Activated CD8-positive, alpha-beta memory T cell treated with anti-CD3 and anti-CD28 coated beads for 36 hours (primary cell): ENCODE data around the gene PLXNA4. TPM values are rescaled to one million over a fixed set of nuclear protein-coding genes. Genes with fewer than 3 reads are reported as not detected.

ENCODE experiments used
- CTCF ChIA-PET: fragments of 350-600 bp; sonication (Branson Sonifier 250); formaldehyde crosslinking; loops from one replicate; lab custom pipeline; 2021; ENCODE audit warnings: antibody characterized with exemption; lab: Charles Lee
- POLR2A ChIA-PET: fragments of 350-600 bp; sonication (Branson Sonifier 250); formaldehyde crosslinking; loops from one replicate; lab custom pipeline; 2021; ENCODE audit warnings: antibody characterized with exemption; lab: Charles Lee
- total RNA-seq, 2 experiments: library from RNA; stranded (reverse); gene quantifications; one replicate each; pipeline ENCODE4 v1.2.3, GENCODE V29; 2021

The PLXNA4 gene
- total RNA-seq, 2 experiments from 2014 or later: 0.04 to 0.19 TPM

DNA sequence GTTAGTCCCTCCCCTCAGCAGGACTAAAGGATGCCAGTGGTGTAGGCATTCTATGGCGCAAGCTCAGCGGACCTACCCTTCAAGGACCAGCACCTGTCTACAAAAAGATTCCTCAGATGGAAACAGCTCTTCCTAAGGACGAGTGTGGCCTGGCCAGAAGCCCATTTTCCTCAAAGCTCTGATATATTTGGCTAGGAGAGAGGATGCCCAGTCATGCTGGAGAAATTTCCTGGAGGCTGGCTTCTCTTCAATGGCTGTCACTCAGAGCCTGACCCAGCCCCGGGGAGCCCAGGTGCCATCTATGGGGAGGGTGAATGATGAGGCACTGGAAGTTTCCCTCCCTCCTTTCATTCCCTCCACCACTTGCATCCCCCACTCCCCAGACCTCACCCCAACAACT lies 111.5 kb downstream of the PLXNA4 start:
- ChIA-PET POLR2A (no interaction called here), CTCF (no interaction called here)

DNA sequence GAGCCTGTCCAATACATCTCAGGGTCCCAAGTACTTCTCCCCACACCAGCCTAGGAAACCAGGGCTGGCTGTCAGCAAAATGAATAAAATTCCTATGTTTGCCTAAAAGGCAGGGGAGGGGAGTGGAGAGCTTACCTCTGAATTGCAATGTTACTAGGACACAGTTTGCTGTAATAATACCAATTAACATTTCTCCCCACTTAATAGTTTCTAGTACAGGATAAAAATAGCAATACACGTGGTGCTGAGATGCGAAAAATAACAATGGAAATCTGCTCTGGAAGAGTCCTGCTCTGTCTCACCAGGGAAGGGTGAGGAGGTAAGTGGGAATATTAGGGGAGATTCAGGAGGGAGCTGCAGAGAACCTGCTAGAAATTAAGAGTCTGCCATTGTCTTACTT lies 112.3 kb downstream of the PLXNA4 start:
- ChIA-PET POLR2A (no interaction called here), CTCF (no interaction called here)

DNA sequence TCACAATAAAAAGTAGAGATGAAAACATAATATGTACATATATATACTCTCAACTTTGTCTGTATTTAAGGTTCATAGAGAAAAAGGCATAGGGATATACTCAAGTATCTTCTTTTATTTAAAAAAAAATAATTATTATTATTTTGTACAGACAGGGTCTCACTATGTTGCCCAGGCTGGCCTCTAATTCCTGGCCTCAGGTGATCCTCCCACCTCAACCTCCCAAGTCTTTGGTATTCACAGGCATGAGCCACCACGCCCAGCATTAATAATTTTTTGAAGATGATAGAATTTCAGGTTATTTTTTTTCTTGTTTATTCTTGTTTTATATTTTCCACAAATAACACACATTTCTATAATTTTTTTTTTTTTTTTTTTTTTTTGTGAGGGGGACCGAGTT lies 113.8 kb downstream of the PLXNA4 start:
- CTCF ChIA-PET: no interaction called here
- POLR2A ChIA-PET: no interaction called here

DNA sequence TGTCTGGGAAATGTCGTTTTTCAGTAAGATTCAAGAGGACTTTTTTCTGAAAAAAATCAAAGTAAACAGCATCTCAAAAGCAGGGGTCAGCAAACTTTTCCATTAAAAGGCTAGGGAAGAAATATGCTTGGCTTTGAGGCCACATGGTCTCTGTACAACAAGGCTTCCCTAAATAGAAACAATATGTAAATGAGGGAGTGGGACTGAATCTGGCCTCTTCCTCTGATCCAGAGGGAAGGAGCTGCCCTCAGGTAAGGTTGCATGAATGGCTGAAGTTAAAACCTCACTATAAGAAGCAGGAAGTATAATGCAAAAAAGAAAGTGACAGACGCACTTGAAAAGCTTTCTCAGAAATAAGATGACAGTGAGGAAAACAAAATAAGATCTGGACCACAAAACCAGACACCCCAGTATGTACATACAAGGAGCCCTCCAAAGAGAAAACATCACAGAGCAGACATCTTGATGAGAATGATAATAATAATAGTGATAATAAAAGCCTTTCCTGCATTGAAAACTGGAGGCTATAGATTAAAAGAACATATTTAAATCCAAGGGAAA lies 115.2 kb downstream of the PLXNA4 start:
- POLR2A ChIA-PET: no interaction called here
- CTCF ChIA-PET: interaction anchor here (0.9 kb wide), 1 partner anchor 67 kb away, joined by 3 read pairs; no protein-coding TSS in a partner anchor

DNA sequence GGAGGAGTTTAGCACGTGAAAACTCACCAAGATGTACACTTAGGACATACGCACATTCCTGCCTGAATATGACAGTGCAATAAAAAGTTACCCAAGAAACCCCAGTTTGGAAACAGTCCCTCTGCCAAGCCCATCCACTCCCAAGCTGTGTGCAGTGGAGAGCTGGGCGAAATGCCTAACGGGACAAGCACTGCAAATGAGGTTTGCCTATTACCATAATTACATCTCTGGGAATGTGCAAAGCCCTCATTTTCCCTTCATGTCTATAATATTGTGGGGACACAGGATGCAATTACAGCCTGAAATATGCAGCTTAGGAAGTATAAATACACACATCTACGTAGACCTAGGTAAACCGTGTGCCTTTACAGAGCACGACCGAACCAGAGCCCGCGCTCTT lies 117.5 kb downstream of the PLXNA4 start:
- POLR2A ChIA-PET: no interaction called here
- CTCF ChIA-PET: no interaction called here

DNA sequence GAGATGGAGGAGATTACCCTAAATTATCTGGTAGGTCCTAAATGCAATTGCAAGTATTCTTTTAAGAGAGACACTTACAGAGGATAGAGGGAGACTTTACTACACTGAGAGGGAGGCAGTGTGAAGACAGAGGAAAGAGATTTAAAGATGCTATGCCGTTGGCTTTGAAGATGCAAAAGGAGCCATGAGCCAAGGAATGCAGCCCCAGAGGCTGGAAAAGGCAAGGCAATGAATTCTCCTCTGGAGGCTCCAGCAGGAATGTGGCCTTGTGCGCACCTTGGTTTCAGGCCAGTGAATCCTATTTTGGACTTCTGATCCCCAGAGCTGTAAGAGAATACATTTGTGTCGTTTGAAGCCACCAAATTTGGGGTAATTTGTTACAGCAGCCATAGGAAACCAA lies 118.6 kb downstream of the PLXNA4 start:
- POLR2A ChIA-PET: no interaction called here
- CTCF ChIA-PET: no interaction called here

DNA sequence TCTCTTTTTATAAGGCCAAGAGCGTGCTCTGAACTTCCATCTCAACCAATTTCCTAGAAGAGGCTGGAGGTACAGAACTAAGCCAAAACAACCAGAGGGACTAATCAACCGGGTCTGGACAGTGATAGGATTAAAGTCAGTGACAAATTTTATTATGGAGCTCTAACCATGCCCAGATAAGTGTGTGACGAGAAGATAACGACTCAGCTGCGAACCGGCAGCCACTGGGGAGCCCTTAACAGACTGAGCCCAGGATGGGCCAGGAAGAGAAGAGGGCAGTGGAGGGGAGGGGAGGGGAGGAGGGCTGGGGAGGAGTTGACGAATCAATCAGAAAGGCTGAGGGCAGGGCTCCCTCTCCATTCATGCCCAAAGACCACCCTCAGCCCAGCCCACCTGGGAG lies 119.9 kb downstream of the PLXNA4 start:
- ChIA-PET POLR2A (no interaction called here), CTCF (interaction anchor here (1.2 kb wide), 1 partner anchor 16 kb away, joined by 7 read pairs; no protein-coding TSS in a partner anchor)

DNA sequence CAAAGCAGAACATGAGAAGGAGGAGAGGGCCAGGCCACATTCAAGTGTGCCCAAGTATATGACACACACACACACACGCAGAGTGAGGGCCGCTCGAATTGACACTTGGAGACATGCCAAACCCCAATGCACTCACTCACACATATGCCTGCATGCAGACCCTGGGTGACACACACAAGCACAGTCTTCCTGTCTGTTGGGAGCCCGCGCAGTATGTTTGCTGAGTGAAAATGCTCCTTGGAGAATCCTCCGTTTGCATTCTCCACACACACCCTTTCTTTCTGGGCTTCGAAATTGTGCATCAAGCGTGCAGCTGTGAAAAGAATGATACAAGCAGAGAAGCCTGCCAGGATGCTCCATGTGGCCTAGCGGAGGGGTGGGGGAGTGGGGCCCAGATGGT lies 120.9 kb downstream of the PLXNA4 start:
- POLR2A ChIA-PET: no interaction called here
- CTCF ChIA-PET: no interaction called here

DNA sequence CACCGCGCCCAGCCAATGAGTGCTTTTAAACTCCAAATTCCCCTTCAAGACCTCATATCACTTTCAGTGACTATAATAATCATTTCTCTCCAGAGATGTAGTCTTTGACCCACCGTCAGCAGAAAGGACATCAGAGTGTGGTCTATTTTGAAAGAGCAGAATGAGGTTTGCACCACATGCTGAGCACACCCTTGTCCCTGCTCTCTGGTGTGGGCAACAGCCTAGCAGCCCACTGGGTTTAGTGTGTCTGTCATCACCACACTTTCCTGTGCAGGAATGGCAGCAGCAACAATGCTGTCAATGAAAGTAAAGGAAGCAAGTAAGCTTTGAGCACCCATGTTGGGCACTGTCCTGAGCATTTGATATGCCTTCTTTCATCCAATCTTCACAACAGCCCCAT lies 122.4 kb downstream of the PLXNA4 start:
- POLR2A ChIA-PET: no interaction called here

DNA sequence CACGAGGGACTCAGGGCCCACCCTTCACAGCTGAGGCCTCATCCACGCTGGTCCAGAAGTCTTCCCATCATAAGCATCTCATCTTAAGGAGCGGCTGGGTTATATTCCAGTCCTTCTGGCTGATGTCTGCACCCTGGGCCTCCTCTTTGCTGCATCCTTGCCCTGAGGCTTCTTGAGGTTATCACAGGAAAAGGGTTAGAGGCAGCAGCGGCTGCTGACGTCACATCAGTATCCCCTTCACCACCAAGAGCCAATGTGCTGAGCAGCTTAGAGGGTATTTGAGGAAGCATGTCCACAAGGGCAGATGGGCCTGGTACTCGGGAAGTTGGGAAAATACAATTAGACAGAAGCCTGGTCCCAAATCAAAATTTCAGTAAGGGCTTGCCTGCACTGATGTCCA lies 125.1 kb downstream of the PLXNA4 start:
- CTCF ChIA-PET: no interaction called here

More for the DNA sequence above, 122.4 kb downstream of the PLXNA4 start:
- CTCF ChIA-PET: interaction anchor here (0.7 kb wide), 1 partner anchor 27 kb away, joined by 3 read pairs; no protein-coding TSS in a partner anchor

DNA sequence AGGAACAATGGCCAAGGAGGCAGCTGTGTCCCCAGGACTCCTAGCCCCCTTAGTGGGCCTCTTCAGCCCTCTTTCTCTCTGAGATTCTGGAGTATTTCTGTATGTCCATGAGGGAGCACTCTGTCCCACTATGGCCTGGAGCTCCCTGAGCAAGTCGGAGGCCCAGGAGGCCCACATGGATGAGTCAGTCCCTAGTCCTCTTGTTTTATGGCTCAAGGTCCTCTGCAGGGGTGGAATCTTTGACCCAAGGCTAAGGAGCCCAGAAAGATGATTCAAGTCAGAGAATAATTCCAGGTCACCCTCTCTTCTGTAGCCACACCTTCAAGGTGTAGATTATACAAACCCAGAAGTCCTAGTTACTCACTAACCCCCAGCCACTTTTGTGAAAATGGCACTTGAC lies 125.6 kb downstream of the PLXNA4 start:
- ChIA-PET POLR2A (no interaction called here), CTCF (interaction anchor here (1.3 kb wide), 1 partner anchor 10 kb away, joined by 4 read pairs; no protein-coding TSS in a partner anchor)

More for the DNA sequence above, 125.1 kb downstream of the PLXNA4 start:
- POLR2A ChIA-PET: no interaction called here

DNA sequence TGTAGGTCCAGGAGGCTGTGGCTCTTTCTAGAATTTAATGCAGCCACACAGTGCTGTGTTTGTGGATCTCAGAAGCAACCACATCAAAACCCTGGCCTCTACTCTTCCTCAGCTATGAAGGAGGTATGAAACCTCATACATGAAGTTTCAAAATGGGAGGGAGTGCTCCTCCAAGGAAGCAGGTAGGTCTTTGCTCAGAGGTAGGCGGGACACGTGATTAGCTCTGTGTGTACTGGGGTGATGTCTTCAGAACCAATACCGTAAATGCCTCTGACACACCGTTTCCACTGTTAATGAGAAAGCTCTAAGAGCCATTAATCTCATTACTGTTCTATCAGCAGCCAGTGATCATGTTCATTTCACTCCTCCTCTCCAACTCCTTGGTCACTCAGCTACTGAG lies 126.1 kb downstream of the PLXNA4 start:
- POLR2A ChIA-PET: no interaction called here
- CTCF ChIA-PET: interaction anchor here (1.3 kb wide), 1 partner anchor 9 kb away, joined by 4 read pairs; no protein-coding TSS in a partner anchor

DNA sequence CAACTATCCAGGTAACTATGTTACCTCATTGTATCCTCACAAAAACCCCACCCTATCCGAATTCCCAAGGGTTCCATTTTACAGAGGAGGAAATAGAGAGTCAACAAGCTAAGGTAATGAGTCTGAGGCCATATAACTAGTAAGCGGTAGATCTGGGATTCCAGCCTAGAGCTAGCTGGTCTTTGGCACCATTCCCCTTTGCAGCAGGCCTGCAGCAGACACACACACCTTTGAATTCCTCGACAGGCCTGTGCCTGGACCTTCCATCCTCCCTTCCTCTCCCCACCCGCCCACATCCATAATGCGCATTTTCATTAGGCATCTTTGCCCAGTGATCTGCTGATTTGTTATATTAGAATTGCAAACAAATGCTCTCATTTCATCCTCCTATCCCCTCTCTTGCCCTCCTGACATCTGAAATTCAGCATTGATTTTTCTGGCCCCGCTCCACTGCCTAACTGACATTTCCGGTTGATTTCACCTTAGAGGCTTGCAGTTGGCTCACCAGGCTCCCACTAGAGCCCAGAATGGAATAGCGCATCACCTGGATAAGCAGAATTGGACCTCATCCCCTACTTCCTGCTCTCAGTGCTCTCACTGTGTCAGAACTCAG lies 129.5 kb downstream of the PLXNA4 start:
- CTCF ChIA-PET: interaction anchor here (1.4 to 1.6 kb wide), 2 partner anchors 16 to 134 kb away, joined by 4 to 7 read pairs; no protein-coding TSS in a partner anchor
- POLR2A ChIA-PET: no interaction called here

DNA sequence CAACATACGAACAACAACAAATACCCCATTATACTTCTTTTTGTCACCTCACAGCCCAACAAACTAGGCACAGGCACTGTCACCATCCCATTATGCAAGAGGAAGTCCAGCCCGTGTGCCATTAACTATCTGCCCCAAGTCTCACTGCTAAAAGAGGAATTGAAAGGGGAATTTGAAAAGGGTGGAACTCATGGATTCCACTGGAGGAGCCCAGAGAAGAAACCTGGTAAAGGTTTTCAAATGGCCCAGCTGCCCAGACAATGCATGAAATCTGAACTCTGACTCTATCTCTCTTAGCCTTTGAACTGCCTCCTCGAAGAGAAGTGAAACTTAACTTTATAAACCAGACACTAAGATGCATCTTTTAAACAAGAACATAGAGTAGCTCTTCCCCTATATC lies 130.0 kb downstream of the PLXNA4 start:
- ChIA-PET CTCF (interaction anchor here (1.6 kb wide), 1 partner anchor 134 kb away, joined by 7 read pairs; no protein-coding TSS in a partner anchor), POLR2A (no interaction called here)

DNA sequence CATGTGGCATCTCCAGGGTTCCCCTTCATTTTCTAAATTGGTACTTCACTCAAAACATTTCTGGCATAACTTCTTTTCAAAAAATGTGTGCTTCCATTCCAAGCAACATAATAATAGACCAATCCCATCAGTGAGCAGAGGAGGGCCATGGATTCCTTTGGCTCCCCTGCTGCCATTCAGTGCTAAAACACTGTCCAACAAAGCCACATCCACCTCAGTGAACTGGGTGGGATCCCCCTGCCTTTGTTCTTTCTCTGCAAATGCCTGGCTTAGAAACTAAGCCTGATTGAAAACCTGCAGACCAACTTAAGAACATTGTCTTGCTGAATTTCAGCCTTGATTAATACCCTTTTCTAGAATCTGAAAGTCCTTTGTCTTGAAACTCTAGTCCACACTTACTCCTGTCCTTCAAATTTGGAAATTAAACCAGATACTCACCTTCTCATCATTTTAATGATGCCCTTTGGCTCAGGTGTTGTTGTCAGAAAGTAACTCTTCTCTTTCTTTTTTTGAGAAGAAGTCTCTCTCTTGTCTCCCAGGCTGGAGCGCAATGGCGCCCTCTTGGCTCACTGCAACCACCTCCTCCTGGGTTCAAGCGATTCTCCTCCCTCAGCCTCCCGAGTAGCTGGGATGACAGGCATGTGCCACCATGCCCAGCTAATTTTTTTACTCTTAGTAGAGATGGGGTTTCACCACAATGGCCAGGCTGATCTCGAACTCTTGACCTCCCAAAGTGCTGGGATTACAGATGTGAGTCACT lies 132.3 kb downstream of the PLXNA4 start:
- ChIA-PET POLR2A (no interaction called here), CTCF (no interaction called here)

DNA sequence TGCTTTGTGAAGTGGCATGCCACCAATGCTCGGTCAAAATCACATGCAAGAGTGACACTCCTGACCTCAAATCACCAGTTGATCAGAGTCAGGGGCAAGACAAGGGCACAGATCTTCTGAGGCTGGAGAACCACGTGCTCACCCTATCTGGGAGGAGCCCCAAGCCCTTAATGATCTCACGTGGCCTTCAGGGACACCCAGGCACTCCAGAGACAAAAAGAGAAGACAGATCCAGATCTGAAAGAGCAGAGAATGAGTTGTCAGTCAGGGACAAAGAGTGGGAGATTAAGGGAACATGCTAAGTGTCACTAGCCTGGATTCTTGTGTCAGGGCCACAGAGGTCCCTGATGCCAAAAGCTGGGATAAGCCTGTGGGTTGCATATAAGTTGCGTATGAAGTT lies 134.3 kb downstream of the PLXNA4 start:
- ChIA-PET POLR2A (no interaction called here), CTCF (interaction anchor here (0.7 to 2.5 kb wide), 3 partner anchors 8 to 31 kb away, joined by 3 to 7 read pairs (median 4); no protein-coding TSS in a partner anchor)

DNA sequence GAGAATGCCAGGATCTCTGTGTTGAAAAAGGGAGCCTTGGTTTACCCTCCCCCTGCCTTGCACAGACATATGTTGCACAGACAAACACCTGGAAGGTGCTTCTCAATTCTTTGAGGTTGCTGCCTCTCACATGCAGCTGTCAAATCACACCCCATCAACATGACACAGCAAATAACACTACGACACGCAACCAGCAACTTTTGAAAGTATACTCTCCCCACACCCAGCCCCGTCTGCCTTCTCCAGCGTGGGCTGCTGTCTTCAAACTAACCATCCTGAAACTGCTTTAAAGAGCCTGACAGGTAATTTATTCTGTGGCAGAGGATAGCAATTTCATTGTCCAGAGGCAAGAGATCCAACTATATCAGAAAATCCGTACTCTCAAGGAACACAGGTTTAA lies 136.1 kb downstream of the PLXNA4 start:
- POLR2A ChIA-PET: no interaction called here
- CTCF ChIA-PET: interaction anchor here (2.0 to 2.5 kb wide), 2 partner anchors 10 to 16 kb away, joined by 4 to 7 read pairs; no protein-coding TSS in a partner anchor

DNA sequence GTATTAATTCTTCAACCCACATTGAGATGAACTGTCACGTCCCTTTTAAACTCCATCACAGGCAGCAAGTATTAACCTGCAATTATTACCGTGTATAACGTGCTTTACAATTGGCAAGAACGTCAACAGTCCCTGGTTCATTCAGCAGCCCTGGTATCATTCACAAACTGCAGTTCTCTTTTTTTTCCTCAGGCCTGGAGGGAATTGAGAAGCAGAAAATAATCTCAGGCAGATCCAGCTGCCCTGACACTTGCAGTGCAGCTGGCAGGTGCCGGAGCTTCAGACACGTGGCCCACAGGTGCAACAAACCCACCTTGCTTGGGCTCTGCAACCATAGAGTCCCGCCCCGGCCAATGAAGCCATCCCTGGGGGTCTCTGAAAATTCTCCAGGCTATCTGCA lies 137.3 kb downstream of the PLXNA4 start:
- ChIA-PET CTCF (no interaction called here), POLR2A (no interaction called here)

DNA sequence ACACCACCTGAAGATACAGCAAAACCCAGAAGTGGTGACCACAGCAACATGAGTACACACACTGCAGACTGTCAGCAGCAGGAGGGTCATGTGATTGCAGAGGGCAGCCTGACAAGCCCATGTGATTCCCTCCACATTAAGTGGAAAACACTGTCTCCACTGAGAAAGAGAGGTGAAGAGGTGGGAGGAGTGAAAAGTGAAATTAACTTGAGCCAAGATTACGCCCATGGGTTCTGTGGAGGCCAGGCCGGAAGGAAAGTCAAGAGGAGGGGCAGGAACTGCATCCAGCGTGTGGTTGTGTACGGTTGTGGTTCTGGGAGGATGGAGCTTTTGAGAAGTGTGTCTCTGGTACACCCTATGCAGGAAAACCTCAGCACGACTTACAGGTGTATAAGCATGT lies 138.5 kb downstream of the PLXNA4 start:
- CTCF ChIA-PET: no interaction called here
- POLR2A ChIA-PET: no interaction called here

DNA sequence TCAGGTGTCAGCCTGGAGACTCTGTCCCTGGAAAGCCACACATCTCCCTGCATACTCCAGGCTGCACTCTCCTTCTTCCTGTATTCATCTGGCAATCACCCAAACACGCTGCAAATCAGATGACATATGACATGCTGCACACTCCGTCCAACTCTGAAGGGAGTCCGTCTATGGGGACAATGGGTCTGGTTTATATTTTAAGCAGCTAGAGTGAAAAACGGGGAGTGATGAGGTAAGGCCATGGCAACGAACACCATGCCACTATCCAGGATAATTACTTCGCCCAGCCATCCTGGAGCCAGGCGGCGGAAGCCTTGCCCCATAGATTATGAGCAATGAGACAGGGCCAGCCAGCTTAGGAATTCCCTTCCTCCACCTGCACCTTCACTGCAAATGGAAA lies 140.1 kb downstream of the PLXNA4 start:
- POLR2A ChIA-PET: interaction anchor here (0.5 kb wide), 1 partner anchor 12 kb away, joined by 3 read pairs; no protein-coding TSS in a partner anchor

More for the DNA sequence above, 140.1 kb downstream of the PLXNA4 start:
- CTCF ChIA-PET: no interaction called here
